GM21723 (cell line): ENCODE measurements around the gene NDUFAF7.
"Not testable (repeated sequence)": the region's sequence is repeated elsewhere in the genome, so short reads cannot be mapped to it uniquely, and the experiment has no call there.

ENCODE experiments used
- ATAC-seq: cut with Tn5 transposase; IDR thresholded peaks from one replicate; pipeline ENCODE4 v1.9.1; 2021; ENCODE audit warnings: mild to moderate bottlenecking, moderate library complexity; ENCODE audit not compliant: unreplicated experiment

The NDUFAF7 gene

DNA sequence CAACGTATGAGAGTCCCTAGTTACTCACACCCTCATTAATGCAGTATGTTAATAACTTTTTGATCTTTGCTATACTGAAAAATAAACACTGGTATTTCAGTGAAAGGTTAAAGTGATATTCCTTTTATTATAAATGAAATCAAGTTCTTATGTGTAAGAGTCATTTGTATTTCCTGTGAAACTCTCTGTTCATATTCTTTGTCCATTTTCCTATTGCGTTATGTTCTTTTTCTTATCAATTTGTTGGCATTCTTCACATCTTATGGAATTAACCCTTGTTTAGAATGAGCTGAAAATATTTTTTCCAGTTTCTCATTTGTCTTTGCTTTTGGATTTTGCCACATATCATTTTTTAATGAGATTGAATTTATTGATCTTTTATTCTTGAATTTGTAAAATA, 44.8 kb downstream of the NDUFAF7 start:
- no peak for ATAC-seq

DNA sequence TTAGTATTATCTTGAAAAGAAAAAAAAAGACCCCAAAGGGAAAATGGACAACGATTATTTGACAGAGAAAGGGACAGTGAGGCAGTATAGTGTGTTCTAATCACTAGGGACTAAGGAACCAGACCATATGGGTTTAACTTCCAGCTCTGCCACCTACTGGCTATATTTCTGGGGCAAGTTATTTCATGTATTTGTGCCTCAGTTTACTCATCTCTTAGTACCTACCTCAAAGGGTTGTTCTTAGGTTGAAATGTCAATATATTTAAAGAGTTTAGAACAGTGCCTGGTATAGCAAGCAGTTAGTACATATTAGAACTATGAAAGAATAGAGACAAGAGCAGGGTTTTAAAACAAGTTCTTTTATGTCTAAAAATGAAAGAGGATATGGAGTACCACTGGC, 50.5 kb downstream of the NDUFAF7 start:
- ATAC-seq, result no peak

DNA sequence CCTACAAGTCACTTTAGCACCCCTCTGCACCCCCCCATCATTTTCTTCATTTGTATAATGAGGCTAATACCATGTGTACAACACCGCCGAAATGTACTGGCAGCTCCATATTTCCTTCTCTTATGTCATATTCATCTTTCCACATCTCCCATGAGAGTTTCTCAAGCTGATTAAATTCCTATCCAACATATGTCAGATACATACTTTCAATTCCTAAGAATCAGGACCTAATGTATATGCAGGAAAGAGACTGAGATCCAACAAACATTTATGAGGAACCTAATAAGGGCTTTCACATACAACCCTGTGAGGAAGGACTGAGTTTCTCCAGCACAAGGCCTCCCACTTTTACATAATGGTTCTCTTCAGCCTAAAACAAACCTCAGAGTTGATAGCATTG, 51.3 kb downstream of the NDUFAF7 start:
- ATAC-seq, result no peak

DNA sequence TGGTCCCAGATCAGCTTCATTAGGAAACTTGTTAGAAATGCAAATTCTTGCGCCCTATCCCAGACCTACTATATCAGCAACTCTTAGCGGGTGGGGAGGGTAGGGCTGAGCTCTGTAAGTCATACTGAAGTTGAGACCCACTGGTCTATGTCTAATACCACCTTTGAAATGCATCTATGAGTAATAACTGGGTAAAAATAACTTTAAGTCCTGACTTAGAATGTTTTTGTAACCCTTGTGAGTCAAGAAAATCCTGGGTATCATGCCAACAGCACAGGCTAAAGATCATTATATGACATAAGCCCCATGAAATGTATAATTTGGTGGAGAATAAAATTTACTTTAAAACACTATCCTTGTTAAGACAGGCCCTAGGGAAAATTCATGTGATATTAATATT, 51.7 kb downstream of the NDUFAF7 start:
- ATAC-seq, result no peak

DNA sequence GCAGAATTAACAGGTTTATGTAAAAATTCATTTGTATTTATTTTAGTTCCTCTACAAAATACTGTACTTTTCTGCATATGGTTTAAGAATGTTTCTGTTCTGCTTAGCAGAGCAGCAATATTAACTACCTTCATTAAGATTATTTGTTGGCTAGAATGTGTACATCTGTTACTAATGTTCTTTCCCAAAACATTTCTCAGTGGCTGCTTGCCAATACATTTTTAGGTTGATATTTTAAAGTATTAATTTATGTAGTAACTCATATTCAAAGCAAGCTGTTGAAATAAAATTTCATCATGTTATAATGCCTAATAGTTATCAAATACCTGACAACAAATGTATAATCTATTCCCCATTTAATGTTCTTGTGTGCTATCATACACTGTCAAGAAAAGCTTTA, 52.9 kb downstream of the NDUFAF7 start:
- no peak for ATAC-seq

DNA sequence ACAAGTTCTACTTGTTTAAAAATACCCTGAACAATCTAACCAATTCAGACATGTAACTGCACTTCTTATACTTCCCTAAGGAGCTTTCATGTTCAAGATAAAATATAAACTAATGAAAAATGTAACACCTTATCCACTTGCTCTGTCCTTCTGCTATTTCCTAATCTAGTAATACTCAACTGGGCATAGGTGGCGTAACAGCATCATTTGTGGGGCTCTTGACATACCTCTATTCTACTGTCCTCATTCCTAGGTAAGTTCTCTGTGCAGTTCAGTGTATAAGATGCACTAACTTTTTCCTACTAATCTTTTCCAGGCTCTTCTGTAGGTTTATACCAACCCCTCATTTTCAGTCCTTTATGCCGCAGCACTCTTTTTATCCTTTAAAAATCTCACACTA, 56.5 kb downstream of the NDUFAF7 start:
- ATAC-seq, result no peak

DNA sequence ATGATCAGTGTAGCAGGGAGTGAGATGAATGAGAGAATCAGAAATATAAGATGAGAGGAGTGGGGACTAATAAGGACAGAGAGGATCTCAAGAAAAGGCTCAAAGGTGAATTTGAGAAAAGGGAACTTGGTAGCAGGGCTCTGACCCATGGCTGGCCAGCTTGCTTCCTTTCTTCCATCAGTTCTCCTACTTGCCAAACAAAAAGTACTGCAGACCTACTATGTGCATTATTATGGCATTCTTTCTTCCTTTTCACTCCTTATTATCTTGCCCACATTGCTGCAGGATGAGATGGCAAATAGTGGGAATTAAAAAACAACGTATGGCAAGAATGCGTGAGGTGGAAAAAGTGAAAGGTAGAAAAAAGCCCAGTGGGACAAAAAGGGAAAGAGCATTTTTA, 60.2 kb downstream of the NDUFAF7 start:
- ATAC-seq, result no peak

DNA sequence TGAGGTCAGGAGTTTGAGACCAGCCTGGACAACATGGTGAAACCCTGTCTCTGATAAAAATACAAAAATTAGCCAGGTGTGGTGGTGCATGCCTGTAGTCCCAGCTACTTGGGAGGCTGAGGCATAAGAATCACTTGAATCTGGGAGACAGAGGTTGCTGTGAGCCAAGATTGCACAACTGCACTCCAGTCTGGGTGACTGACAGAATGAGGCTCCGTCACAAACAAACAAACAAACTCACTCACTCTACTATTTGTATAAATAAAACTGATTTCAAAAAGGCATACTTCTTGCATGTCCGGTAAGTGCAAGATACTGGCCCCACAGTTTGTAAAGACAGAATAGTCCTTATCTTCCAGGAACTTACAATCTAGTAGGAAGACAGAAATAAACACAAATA, 63.4 kb downstream of the NDUFAF7 start:
- ATAC-seq, result not testable (repeated sequence)

DNA sequence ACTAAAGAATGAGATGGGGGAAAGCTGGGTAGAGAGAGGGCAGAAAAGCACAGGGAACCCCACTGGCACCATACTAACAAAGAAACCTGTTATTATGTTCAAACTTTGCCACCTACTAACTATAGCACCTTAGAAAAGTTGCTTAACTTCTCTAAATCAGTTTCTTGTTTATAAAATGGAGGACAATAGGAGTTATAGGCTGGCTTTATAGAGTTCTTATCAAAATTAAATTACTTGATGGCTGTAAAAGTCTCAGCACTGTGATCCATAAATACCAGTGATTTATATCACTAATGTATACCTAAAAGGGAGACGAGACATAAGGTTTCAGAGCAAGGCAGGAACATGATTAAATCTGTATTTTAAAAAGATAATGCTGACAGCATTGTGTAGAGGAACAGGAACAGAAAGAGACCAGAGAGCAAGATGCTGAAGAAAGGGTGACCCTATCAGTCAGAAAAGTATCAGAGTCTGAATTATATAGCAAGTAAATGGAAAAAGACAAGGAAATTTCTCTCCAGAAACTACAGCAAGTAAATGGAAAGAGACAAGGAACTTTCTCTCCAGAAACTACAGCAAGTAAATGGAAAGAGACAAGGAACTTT, 64.1 kb downstream of the NDUFAF7 start:
- no peak for ATAC-seq

DNA sequence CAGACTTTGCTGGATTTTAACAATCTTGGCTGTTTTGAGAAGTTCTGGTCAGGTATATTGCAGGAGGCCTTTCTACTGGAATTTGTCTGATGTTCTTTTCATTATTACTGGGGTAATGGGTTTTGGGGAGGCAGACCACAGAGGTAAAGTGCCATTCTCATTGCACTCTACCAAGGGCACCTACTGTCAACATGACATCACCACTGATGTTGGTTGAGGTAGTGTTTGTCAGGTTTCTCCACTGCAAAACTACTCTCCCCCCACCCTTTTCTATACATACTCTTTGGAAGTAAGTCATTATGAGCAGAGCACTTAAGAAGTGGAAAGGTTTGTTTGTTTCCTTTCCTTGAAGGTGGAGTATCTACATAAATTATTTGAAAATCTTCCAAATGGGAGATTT, 66.2 kb downstream of the NDUFAF7 start:
- no peak for ATAC-seq
